Coronary artery (tissue), 2 donors: ENCODE data around the gene GALNT13.

Experiments
- DNase-seq: peaks from one replicate; pipeline ENCODE4 v3.0.0-alpha.2; 2017; ENCODE audit warnings: low spot score
- H3K27ac ChIP-seq, 2 donors: fragments of 200-600 bp; sonication (generic); one replicate each; pipeline ENCODE4 v1.5.1; 2016 to 2019
- H3K4me3 ChIP-seq: fragments of 200-600 bp; sonication (generic); 2 replicates; pipeline ENCODE4 v1.5.1; 2016; ENCODE audit warnings: mild to moderate bottlenecking, moderate library complexity
- TF ChIP-seq, protein P1 (sequence below): fragments of 200-600 bp; sonication (generic); IDR thresholded peaks from one replicate; pipeline ENCODE4 v1.5.1; 2019; ENCODE audit warnings: antibody characterized with exemption

The GALNT13 gene

DNA sequence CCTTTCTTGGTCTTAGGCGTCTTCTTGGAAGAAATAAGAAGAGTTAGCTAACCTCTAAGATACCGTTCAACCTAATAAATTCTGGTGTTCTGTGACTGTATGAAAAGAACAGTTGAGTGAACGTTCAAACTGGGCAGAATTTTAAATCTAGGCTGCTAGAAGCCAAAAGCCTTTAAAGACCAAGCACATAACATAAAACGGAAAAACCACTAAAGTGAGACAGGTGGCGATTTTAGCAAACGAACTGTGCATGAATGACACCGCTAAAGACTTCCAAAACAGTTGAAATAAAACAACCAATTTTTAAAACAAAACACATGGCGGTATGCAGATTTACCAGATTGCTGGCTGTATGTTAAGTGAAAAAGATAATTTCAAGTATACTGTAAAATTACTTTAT, 73.1 kb downstream of the GALNT13 start:
- TF ChIP-seq, protein P1, sequence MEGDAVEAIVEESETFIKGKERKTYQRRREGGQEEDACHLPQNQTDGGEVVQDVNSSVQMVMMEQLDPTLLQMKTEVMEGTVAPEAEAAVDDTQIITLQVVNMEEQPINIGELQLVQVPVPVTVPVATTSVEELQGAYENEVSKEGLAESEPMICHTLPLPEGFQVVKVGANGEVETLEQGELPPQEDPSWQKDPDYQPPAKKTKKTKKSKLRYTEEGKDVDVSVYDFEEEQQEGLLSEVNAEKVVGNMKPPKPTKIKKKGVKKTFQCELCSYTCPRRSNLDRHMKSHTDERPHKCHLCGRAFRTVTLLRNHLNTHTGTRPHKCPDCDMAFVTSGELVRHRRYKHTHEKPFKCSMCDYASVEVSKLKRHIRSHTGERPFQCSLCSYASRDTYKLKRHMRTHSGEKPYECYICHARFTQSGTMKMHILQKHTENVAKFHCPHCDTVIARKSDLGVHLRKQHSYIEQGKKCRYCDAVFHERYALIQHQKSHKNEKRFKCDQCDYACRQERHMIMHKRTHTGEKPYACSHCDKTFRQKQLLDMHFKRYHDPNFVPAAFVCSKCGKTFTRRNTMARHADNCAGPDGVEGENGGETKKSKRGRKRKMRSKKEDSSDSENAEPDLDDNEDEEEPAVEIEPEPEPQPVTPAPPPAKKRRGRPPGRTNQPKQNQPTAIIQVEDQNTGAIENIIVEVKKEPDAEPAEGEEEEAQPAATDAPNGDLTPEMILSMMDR = no peak
- H3K27ac ChIP-seq = no peak overlapping the region
- no peak for DNase-seq
- no peak overlapping the region for H3K4me3 ChIP-seq

DNA sequence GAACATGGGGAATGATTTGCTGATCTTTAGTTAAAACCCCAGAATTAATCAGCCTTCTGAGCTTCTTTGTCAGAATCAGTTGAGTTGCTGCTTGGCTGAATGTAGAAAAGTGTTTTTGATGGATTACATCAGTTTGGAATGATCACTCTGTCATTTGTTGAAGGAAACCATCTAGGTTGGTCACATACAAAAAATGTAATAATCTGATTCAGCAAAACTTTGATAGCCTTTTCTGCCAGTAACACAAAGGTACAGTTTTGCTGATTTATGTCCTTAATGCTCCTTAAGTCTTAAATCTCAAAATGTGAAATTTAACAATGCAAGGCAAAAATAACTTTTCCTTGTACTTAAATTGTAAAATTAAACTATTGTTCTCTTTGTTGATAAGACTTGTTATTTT, 74.3 kb downstream of the GALNT13 start:
- Histone ChIP-seq H3K4me3 (no peak overlapping the region), H3K27ac (no peak overlapping the region)
- TF ChIP-seq, protein P1 = no peak
- no peak for DNase-seq

DNA sequence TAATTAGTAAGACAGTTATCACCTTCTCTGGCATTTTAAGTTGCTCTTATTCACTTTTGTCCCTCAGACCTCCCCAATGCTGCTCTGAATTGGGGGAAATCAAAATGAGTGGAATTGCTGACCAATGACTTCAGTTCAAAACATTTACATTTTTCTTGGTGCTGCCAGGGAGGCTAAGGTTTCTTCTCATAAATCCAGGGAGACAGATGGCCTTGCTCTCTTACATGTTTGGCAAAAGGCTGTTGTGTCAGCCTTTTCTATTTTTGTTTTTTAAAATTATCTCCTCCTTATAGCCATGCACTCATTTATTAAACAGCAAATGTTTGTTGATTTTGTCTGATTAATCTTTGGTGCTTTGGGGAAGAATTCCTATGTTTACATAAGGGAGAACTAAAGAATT, 82.0 kb downstream of the GALNT13 start:
- no peak for DNase-seq
- TF ChIP-seq, protein P1 = no peak

DNA sequence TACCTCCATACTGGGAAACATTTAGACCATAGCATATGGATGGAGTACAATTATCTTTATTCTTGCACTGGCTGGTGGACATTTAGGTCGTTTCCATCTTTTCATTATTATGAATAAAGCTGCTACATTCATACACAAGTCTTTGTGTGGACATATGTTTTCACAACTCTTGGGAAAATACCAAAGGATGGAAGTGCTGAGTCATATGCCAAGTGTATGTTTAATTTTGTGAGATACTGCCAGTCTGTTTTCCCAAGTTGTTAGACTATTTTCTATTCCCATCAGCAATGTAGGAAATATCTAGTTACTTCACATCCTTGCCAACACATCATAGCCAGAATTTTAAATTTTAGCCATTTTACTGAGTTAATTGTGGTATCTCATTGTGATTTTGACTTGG, 91.5 kb downstream of the GALNT13 start:
- Histone ChIP-seq H3K27ac (no peak overlapping the region), H3K4me3 (no peak overlapping the region)
- TF ChIP-seq, protein P1 = no peak
- no peak for DNase-seq

More for the DNA sequence above, 82.0 kb downstream of the GALNT13 start:
- no peak overlapping the region for H3K4me3 ChIP-seq
- H3K27ac ChIP-seq = no peak overlapping the region

DNA sequence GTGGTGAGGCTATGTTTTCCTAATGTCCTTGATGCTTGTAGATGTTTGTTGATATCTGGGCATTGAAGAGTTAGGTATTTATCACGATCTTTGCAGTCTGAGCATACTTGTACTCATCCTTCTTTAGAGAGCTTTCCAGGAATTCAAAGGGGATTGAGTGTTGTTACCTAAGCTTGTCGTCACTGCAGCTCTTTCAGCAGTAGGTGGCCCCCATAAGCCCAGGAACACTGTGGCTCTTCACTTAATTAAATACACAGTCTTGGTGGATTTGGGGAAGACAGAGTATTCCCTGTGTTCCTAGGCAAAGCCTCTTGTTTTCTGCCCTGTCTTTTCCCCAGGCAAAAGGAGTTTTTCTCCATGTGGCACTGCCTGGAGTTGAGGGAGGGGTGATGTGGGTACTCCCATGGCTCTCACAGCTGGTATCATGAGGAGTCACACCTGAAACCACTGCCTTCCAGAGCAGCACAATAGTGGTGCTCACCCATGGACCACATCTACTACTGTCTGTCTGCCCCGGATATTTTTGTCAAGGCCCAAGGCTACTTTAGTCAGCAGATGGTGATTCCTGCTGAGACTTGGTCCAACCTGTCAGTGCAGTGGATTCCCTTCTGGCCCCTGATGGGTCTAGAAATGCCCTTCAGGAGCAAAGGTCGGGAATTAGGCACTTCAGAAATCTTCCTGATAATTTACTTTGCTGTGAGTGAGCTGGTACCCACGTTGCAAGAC, 95.7 kb downstream of the GALNT13 start:
- no peak overlapping the region for H3K27ac ChIP-seq
- TF ChIP-seq, protein P1 = no peak
- H3K4me3 ChIP-seq = no peak overlapping the region
- DNase-seq = no peak

DNA sequence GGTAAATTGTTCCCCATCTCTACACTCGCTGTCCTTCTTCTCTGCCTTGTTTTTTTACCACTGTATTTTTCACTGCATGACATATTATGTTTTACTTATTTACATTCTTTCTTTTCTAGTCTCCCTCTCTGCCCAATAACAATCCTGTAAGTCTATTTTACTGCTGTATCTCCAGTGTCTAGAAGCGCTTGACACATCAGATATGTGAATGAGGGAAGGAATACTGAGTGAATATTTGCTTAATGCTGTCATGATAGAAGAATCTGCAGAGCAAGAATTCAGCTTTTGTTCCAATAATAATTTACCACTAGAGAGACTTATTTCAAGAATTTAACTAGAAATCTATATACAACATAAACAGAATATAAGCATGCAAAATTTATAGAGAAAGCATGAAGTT, 99.5 kb downstream of the GALNT13 start:
- H3K4me3 ChIP-seq = no peak overlapping the region
- TF ChIP-seq, protein P1 = no peak
- no peak overlapping the region for H3K27ac ChIP-seq
- DNase-seq = no peak

DNA sequence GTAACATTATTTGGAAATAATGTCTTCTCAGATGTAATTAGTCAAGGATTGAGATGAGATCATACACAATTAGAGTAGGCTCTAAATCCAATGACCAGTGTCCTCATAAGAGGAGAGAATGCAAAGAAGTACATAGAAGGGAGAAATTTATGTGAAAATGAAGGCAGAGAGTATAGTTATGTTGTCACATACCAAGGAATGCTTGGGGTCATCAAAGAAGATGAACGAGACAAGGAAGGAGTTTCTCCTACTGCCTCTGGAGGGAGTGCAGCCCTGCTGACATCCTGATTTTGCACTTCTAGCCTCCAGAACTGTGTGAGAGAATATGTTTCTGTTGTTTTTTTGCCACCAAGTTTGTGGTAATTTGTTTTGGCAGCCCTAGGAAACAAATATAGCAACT, 100.1 kb downstream of the GALNT13 start:
- no peak for DNase-seq
- Histone ChIP-seq H3K27ac (no peak overlapping the region), H3K4me3 (no peak overlapping the region)
- TF ChIP-seq, protein P1 = no peak
